ENCODE results near the gene JOSD1. TPM values are rescaled to one million over a fixed set of nuclear protein-coding genes. Genes with fewer than 3 reads are reported as not detected.

JOSD1 gene
- 10 to 100 TPM; 47.5 to 67.0 (median 64.6) TPM for total RNA-seq

DNA sequence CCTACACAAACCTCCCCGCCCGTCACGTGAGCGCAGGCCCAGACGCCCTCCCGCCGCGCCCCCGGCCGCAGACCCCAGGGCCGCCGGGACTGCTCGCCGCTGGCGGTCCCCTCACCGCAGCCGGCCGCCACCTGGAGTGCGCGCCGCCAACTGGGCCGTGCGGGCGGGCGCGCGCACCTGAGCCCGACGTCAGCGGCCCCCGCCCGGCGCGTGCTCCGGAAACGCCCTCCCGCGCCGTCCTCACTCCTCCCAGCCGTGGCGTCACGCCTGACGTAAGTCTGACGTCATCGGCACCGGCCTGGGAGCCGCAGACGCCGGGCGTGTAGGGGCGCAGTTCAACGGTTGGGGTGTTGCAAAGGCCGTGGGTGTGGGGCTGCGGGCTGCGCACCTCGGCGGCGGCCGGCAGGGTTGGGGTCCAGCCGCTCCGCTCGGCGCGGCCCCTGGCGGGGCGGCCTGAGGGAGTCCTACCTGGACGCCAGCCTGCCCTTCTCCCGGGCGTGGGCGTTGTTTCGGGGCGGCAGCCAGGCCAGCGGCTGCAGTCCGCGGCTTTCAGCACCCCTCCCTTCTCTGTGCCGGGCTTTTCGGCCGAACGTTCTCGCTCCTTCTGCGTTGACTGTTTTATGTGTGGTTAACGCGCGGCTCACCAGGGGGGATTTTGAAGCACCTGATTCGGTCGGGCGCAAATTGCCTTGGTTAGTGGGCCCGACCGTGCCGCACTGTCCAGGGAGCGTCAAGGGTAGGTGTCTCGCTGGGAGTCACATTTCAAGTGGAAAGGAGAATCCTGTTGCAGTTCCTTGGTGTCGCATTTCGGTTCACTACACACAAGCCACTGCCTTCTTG is at the start of gene JOSD1:
JOSD1 (minus strand) TSS at position 155 of the 840 bp plus-strand sequence. CDS start 956 bp downstream, outside the sequence.
- Histone ChIP-seq H3K9me3 (no peaks in the 10 kb centered on the region), H3K4me1 (peaks cover 0 to 59% (median 30%) of the 10 kb centered on the region in 3 donors), H3K36me3 (no peaks in the 10 kb centered on the region), H3K27ac (peak within 1 kb of the TSS; percentile 81 to 99 (median 94)), H3K27me3 (no peaks in the 10 kb centered on the region), H3K4me3 (peak within 1 kb of the TSS; percentile 46 to 89)
- peak; percentile 93 for TF ChIP-seq POLR2AphosphoS5 (IDR thresholded peaks at IDR 0.05)
- peak; percentile 82 for TF ChIP-seq EP300 (IDR thresholded peaks at IDR 0.05)
- TF ChIP-seq, protein P1, sequence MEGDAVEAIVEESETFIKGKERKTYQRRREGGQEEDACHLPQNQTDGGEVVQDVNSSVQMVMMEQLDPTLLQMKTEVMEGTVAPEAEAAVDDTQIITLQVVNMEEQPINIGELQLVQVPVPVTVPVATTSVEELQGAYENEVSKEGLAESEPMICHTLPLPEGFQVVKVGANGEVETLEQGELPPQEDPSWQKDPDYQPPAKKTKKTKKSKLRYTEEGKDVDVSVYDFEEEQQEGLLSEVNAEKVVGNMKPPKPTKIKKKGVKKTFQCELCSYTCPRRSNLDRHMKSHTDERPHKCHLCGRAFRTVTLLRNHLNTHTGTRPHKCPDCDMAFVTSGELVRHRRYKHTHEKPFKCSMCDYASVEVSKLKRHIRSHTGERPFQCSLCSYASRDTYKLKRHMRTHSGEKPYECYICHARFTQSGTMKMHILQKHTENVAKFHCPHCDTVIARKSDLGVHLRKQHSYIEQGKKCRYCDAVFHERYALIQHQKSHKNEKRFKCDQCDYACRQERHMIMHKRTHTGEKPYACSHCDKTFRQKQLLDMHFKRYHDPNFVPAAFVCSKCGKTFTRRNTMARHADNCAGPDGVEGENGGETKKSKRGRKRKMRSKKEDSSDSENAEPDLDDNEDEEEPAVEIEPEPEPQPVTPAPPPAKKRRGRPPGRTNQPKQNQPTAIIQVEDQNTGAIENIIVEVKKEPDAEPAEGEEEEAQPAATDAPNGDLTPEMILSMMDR (IDR thresholded peaks at IDR 0.05): peak in 2 of 4 experiments; percentile 39 to 40
- TF ChIP-seq POLR2A (IDR thresholded peaks at IDR 0.05): peak; percentile 92 to 97
- WGBS, 2 donors (ENCODE audit: low coverage in 1 of 2): 3 to 5% methylated on average over 4 to 11 of the region's 94 CpGs
- peak; percentile 70 for ATAC-seq

DNA sequence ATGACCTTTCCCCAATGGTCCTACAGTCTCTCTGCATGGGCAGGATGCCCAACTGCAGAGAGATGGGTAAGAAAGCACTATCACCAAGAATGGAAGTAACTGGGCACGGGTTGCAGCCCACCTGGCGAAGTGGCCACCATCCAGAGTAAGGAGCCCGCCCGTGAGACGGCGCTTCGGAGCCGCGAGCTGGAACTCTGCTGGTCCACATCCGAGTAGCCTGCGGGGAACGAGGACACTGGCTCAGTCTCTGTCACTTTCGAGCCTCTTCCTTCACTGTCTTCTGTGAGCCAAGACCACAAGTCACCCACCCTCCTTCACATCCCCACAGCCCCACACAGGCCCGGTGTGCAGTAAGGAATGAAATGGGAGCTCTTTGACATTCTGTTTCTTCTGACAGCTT is 49.4 kb upstream of the JOSD1 start:
- Histone ChIP-seq H3K36me3 (peaks cover 3 to 86% of the 10 kb centered on the region in 2 donors), H3K4me3 (no peak overlapping the region), H3K9me3 (no peaks in the 10 kb centered on the region), H3K4me1 (peaks cover 5 to 43% (median 9%) of the 10 kb centered on the region in 3 donors), H3K27ac (no peak overlapping the region), H3K27me3 (no peaks in the 10 kb centered on the region)
- no peak for TF ChIP-seq POLR2AphosphoS5 (IDR thresholded peaks at IDR 0.05)
- no peak for TF ChIP-seq EP300 (IDR thresholded peaks at IDR 0.05)
- 85 to 93% methylated on average over 12 to 14 of the region's 14 CpGs for WGBS, 2 donors (ENCODE audit: low coverage in 1 of 2)
- no peak for ATAC-seq

DNA sequence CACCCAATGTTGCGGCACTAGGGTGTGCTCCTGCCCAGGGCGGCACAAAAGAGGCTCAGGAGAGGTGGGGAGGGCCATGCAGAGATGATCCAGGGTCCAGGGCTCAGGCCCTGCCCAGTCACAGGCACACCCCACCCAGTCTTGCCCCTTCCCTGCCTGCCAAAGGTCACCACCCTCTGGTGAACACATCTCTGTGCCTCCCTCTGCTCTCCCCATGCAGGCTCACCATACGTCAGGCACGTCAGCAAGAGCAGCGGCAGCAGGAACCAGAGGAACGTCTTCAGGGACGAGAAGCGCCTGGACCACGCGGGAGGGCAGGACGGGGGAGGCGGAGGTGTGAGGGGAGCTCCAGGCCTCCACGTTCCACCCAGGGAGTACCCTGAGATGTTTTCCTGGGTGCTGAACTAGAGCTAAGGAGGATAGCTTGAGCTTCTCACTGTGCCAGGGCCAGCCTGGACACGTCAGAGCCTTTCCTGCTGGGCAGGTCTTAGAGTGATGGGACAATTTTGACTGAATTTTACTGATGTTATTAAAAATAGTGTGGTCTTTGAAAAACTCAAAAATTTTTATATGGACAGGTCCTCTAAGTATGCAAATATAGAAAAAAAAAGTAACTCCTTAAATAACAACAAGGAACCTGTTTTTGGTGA is 47.9 kb upstream of the JOSD1 start:
- no peak for TF ChIP-seq POLR2A (IDR thresholded peaks at IDR 0.05)
- TF ChIP-seq, protein P1 (IDR thresholded peaks at IDR 0.05): no peak
- TF ChIP-seq EP300 (IDR thresholded peaks at IDR 0.05): no peak
- no peak for TF ChIP-seq POLR2AphosphoS5 (IDR thresholded peaks at IDR 0.05)
- Histone ChIP-seq H3K27ac (no peak overlapping the region), H3K4me3 (no peak overlapping the region), H3K36me3 (peaks cover 3 to 100% of the 10 kb centered on the region in 2 donors), H3K27me3 (no peaks in the 10 kb centered on the region), H3K4me1 (peaks cover 4 to 36% (median 4%) of the 10 kb centered on the region in 3 donors), H3K9me3 (no peaks in the 10 kb centered on the region)
- WGBS, 2 donors (ENCODE audit: low coverage in 1 of 2): 64 to 76% methylated on average over 2 to 9 of the region's 14 CpGs
- ATAC-seq: no peak

DNA sequence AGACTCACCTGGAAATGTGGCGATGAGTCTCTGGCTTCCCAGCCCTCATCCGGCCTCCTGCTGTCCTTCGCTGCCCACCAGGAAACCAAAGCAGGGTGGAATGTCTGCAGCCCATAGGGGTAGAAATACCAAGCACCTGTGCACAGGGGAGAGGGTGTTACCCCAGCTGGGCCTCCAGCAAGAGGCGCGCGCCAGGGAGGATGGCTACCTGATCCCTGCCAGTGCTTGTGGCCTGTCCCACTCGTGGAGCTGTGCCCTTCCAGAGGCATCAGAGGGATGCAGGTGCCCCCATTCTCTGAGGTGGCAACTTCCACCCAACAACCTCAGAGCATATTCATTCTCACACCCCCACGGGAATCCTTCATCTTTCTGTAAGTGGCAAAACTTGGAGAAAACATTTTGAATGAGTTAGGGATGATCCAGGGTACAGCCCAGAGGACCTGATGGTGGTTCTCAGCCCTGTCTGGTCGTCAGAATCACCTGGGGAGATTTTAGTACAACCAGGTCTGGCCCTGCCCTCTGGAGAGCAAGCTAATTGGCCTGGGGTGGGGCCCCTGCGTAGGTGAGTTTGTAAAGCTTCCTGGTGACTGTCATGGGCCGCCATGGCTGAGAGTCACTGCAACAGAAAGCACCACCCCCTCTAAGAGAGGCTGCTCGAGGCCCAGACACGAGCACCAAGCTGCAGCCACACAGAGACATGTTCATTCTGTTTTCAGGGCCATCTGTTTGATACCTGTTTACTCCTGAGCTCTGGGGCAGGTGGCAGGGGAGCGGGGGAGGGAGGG is 45.1 kb upstream of the JOSD1 start:
- ATAC-seq: no peak
- WGBS, 2 donors (ENCODE audit: low coverage in 1 of 2): 70 to 81% methylated on average over 2 to 4 of the region's 14 CpGs
- peaks cover under 1 to 100% of the 10 kb centered on the region in 2 donors for H3K36me3 ChIP-seq

More for the DNA sequence above, 45.1 kb upstream of the JOSD1 start:
- TF ChIP-seq, protein P1 (IDR thresholded peaks at IDR 0.05): no peak
- TF ChIP-seq POLR2A (IDR thresholded peaks at IDR 0.05) (no peak), EP300 (IDR thresholded peaks at IDR 0.05) (no peak), POLR2AphosphoS5 (IDR thresholded peaks at IDR 0.05) (no peak)
- Histone ChIP-seq H3K9me3 (no peaks in the 10 kb centered on the region), H3K27ac (no peak overlapping the region), H3K4me1 (peaks cover 0 to 8% (median 0%) of the 10 kb centered on the region in 3 donors), H3K27me3 (no peaks in the 10 kb centered on the region), H3K4me3 (no peak overlapping the region)

Measured in gastroesophageal sphincter (tissue), 4 donors.